Lower leg skin (tissue), 4 donors: ENCODE data around the gene POMC. TPM values are rescaled to one million over a fixed set of nuclear protein-coding genes. Genes with fewer than 3 reads are reported as not detected.

Source experiments
- total RNA-seq, 4 donors: library from RNA; depleted of rRNA; stranded (reverse); fragments of >200 nt; gene quantifications; one replicate each; pipeline ENCODE4 v1.1.0, GENCODE V29; 2016

The POMC gene
- total RNA-seq, 4 donors from 2014 or later = 3.4 to 23.3 (median 6.6) TPM

Other genes starting within 250 kb of the POMC start
- gene ADCY3, start 248.3 kb downstream of the POMC start, total RNA-seq = 10 to 100 TPM; 29.3 to 51.9 (median 43.1) TPM
- 10 to 100 TPM in 2 of 4 donors, 1 to 10 TPM in 2; 3.4 to 19.5 (median 11.2) TPM for gene DNAJC27, start 196.6 kb downstream of the POMC start, total RNA-seq
- 1 to 10 TPM in 2 of 4 donors, under 1 TPM in 1, not detected in 1; 0.42 to 1.8 (median 1.5) TPM for gene EFR3B, start 126.5 kb downstream of the POMC start, total RNA-seq
- gene DNMT3A, start 173.3 kb upstream of the POMC start, total RNA-seq = 1 to 10 TPM; 4.3 to 7.4 (median 6.9) TPM